SK-N-SH (cell line): ENCODE measurements around the gene CHCHD6.

Experiments
- EP300 ChIP-seq, 2 experiments: IDR thresholded peaks; 2 replicates each; pipeline versions ENCODE4 v1.4.0 to v1.6.1; 2012; ENCODE audit warnings: borderline replicate concordance in 1 of 2, low read depth in 1 of 2, low read length in 1 of 2
- GATA2 ChIP-seq: sonication (generic); formaldehyde crosslinking; IDR thresholded peaks from 2 replicates; pipeline ENCODE4 v1.5.0; 2020; ENCODE audit warnings: mild to moderate bottlenecking, missing genetic modification reagents
- MXI1 ChIP-seq: IDR thresholded peaks from 2 replicates; pipeline ENCODE4 v1.6.1; 2012; ENCODE audit warnings: mild to moderate bottlenecking, low read depth, low read length, improper control_type of control experiment
- POLR2AphosphoS5 ChIP-seq: IDR thresholded peaks from 2 replicates; pipeline ENCODE4 v1.6.1; 2012; ENCODE audit warnings: low read depth, low read length
- RAD21 ChIP-seq: IDR thresholded peaks from 2 replicates; pipeline ENCODE4 v1.6.1; 2012; ENCODE audit warnings: mild to moderate bottlenecking, low read length
- TAF1 ChIP-seq: IDR thresholded peaks from 2 replicates; pipeline ENCODE4 v1.6.1; 2012; ENCODE audit warnings: low read depth, mild to moderate bottlenecking, low read length, moderate library complexity, borderline replicate concordance
- TCF12 ChIP-seq: IDR thresholded peaks from 2 replicates; pipeline ENCODE4 v1.4.0; 2012
- TF ChIP-seq, protein P1 (sequence below): fragments of 200-600 bp; sonication (generic); IDR thresholded peaks from 2 replicates; pipeline ENCODE4 v1.6.1; 2017; ENCODE audit warnings: antibody characterized with exemption, mild to moderate bottlenecking, moderate library complexity
- TF ChIP-seq, protein P2 (sequence below): IDR thresholded peaks from 2 replicates; pipeline ENCODE4 v1.6.1; 2012; ENCODE audit warnings: mild to moderate bottlenecking, low read depth, low read length, moderate library complexity
- TF ChIP-seq, protein P3 (sequence below): IDR thresholded peaks from 2 replicates; pipeline ENCODE4 v1.4.0; 2012; ENCODE audit warnings: low read depth
- TF ChIP-seq, protein P4 (sequence below): fragments of 150-350 bp; IDR thresholded peaks from 2 replicates; pipeline ENCODE4 v1.6.1; 2017; ENCODE audit warnings: antibody characterized with exemption, low read length, low read depth, borderline replicate concordance
- TF ChIP-seq, protein P5 (sequence below): IDR thresholded peaks from 2 replicates; pipeline ENCODE4 v1.4.0; 2012; ENCODE audit warnings: low read depth, borderline replicate concordance

DNA sequence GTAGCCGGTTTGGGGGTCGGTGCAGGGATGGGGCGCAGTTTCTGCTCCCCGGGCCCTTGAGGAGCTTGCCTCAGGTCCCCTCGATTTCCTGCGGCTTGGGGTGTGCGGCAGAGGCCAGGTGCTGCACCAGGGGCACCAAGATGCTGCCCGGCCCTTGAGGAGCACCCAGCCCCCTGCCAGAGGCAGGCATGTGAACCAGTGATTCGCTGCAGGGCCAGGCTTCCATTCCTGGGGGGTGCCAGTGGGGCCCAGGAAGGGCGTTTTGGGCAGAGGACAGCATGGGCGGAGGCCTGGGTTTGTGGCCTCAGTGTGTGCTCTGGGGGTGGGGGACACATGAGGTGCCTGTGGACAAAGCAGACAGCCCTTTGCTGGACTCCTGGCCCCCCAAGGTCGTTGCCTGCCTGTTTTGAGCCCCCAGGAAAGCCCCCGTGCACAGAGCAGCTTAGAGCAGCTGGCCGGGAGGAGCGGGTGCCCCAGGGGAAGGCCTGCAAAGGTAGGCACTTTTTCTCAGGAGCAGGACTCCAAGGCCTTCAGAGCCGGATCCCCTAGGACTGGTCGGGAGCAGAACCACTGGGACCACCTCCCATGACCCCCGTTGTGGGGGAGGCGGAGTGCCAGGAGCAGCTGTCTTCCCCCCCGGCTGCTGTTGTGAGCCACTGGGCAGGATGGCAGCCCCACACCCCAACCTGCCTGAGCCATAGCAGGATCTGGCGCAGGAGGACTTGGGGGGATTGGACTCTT, 280.5 kb downstream of the CHCHD6 start:
- TF ChIP-seq, protein P1, sequence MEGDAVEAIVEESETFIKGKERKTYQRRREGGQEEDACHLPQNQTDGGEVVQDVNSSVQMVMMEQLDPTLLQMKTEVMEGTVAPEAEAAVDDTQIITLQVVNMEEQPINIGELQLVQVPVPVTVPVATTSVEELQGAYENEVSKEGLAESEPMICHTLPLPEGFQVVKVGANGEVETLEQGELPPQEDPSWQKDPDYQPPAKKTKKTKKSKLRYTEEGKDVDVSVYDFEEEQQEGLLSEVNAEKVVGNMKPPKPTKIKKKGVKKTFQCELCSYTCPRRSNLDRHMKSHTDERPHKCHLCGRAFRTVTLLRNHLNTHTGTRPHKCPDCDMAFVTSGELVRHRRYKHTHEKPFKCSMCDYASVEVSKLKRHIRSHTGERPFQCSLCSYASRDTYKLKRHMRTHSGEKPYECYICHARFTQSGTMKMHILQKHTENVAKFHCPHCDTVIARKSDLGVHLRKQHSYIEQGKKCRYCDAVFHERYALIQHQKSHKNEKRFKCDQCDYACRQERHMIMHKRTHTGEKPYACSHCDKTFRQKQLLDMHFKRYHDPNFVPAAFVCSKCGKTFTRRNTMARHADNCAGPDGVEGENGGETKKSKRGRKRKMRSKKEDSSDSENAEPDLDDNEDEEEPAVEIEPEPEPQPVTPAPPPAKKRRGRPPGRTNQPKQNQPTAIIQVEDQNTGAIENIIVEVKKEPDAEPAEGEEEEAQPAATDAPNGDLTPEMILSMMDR, result no peak
- TF ChIP-seq TAF1, result no peak
- TF ChIP-seq RAD21, result no peak
- no peak for TF ChIP-seq TCF12
- TF ChIP-seq EP300 (IDR thresholded peaks at IDR 0.05; ENCODE audit: borderline replicate concordance in 1 of 2, low read depth in 1 of 2, low read length in 1 of 2), result no peak
- TF ChIP-seq MXI1, result no peak
- no peak for TF ChIP-seq GATA2
- TF ChIP-seq, protein P2, sequence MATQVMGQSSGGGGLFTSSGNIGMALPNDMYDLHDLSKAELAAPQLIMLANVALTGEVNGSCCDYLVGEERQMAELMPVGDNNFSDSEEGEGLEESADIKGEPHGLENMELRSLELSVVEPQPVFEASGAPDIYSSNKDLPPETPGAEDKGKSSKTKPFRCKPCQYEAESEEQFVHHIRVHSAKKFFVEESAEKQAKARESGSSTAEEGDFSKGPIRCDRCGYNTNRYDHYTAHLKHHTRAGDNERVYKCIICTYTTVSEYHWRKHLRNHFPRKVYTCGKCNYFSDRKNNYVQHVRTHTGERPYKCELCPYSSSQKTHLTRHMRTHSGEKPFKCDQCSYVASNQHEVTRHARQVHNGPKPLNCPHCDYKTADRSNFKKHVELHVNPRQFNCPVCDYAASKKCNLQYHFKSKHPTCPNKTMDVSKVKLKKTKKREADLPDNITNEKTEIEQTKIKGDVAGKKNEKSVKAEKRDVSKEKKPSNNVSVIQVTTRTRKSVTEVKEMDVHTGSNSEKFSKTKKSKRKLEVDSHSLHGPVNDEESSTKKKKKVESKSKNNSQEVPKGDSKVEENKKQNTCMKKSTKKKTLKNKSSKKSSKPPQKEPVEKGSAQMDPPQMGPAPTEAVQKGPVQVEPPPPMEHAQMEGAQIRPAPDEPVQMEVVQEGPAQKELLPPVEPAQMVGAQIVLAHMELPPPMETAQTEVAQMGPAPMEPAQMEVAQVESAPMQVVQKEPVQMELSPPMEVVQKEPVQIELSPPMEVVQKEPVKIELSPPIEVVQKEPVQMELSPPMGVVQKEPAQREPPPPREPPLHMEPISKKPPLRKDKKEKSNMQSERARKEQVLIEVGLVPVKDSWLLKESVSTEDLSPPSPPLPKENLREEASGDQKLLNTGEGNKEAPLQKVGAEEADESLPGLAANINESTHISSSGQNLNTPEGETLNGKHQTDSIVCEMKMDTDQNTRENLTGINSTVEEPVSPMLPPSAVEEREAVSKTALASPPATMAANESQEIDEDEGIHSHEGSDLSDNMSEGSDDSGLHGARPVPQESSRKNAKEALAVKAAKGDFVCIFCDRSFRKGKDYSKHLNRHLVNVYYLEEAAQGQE, result no peak
- TF ChIP-seq, protein P3, sequence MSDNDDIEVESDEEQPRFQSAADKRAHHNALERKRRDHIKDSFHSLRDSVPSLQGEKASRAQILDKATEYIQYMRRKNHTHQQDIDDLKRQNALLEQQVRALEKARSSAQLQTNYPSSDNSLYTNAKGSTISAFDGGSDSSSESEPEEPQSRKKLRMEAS, result no peak
- TF ChIP-seq POLR2AphosphoS5, result no peak
- TF ChIP-seq, protein P4, sequence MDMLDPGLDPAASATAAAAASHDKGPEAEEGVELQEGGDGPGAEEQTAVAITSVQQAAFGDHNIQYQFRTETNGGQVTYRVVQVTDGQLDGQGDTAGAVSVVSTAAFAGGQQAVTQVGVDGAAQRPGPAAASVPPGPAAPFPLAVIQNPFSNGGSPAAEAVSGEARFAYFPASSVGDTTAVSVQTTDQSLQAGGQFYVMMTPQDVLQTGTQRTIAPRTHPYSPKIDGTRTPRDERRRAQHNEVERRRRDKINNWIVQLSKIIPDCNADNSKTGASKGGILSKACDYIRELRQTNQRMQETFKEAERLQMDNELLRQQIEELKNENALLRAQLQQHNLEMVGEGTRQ, result no peak
- TF ChIP-seq, protein P5, sequence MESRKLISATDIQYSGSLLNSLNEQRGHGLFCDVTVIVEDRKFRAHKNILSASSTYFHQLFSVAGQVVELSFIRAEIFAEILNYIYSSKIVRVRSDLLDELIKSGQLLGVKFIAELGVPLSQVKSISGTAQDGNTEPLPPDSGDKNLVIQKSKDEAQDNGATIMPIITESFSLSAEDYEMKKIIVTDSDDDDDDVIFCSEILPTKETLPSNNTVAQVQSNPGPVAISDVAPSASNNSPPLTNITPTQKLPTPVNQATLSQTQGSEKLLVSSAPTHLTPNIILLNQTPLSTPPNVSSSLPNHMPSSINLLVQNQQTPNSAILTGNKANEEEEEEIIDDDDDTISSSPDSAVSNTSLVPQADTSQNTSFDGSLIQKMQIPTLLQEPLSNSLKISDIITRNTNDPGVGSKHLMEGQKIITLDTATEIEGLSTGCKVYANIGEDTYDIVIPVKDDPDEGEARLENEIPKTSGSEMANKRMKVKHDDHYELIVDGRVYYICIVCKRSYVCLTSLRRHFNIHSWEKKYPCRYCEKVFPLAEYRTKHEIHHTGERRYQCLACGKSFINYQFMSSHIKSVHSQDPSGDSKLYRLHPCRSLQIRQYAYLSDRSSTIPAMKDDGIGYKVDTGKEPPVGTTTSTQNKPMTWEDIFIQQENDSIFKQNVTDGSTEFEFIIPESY, result no peak
